CD4-positive, alpha-beta T cell treated with Interleukin-4 for 1 hour (primary cell): ENCODE results near the gene UHRF1.
"Not testable (repeated sequence)": the region's sequence is repeated elsewhere in the genome, so short reads cannot be mapped to it uniquely, and the experiment has no call there.

Experiments used
- DNase-seq, 2 donors: peaks; one replicate each; pipeline ENCODE4 v3.0.0-alpha.2; 2020 to 2022

UHRF1 gene

GRCh38 chr19:4909156-4909896 lies at the start of gene UHRF1:
UHRF1 (plus strand) TSS chr19:4909501; CDS start chr19:4910886, 1,385 bp downstream.
- DNase-seq: peak in 1 of 2 donors; percentile 3

GRCh38 chr19:4859697-4860096 lies 49.6 kb upstream of the UHRF1 start:
- no peak for DNase-seq

- no peak for DNase-seq
Observed at GRCh38 chr19:4861147-4861546, 48.2 kb upstream of the UHRF1 start.

GRCh38 chr19:4866595-4867424 lies 42.5 kb upstream of the UHRF1 start:
- DNase-seq: peak; percentile 57 to 58

GRCh38 chr19:4867534-4868285 lies 41.6 kb upstream of the UHRF1 start, which contains the start of gene PLIN3:
PLIN3 (minus strand) TSS chr19:4867667; CDS start chr19:4861394, 6,273 bp downstream.
- DNase-seq: peak; percentile 90 to 92

- no peak for DNase-seq
Observed at GRCh38 chr19:4868286-4868834, 40.9 kb upstream of the UHRF1 start.

- peak in 1 of 2 donors; percentile 70 for DNase-seq
Observed at GRCh38 chr19:4870025-4870700, 39.1 kb upstream of the UHRF1 start.

GRCh38 chr19:4871711-4872110 lies 37.6 kb upstream of the UHRF1 start:
- no peak for DNase-seq

- DNase-seq: no peak
Observed at GRCh38 chr19:4873930-4874329, 35.4 kb upstream of the UHRF1 start.

GRCh38 chr19:4877753-4878490 lies 31.4 kb upstream of the UHRF1 start:
- no peak for DNase-seq

GRCh38 chr19:4878491-4878968 lies 30.8 kb upstream of the UHRF1 start:
- DNase-seq: no peak

- DNase-seq: no peak
Observed at GRCh38 chr19:4879041-4879440, 30.3 kb upstream of the UHRF1 start.

GRCh38 chr19:4882874-4883273 lies 26.4 kb upstream of the UHRF1 start:
- not testable (repeated sequence) for DNase-seq

- not testable (repeated sequence) for DNase-seq
Observed at GRCh38 chr19:4884993-4885392, 24.3 kb upstream of the UHRF1 start.

- not testable (repeated sequence) for DNase-seq
Observed at GRCh38 chr19:4887803-4888202, 21.5 kb upstream of the UHRF1 start.

- no peak for DNase-seq
Observed at GRCh38 chr19:4889034-4889815, 20.1 kb upstream of the UHRF1 start.

GRCh38 chr19:4891066-4891465 lies 18.2 kb upstream of the UHRF1 start:
- DNase-seq: no peak

- not testable (repeated sequence) for DNase-seq
Observed at GRCh38 chr19:4892962-4893361, 16.3 kb upstream of the UHRF1 start.

- no peak for DNase-seq
Observed at GRCh38 chr19:4896372-4896771, 12.9 kb upstream of the UHRF1 start.

GRCh38 chr19:4897146-4897545 lies 12.2 kb upstream of the UHRF1 start:
- DNase-seq: no peak
